HG03520 (cell line): ENCODE measurements around the gene C1orf105.

Experiments used
- ATAC-seq: cut with Tn5 transposase; IDR thresholded peaks from one replicate; pipeline ENCODE4 v1.9.1; 2021; ENCODE audit warnings: mild to moderate bottlenecking, moderate library complexity; ENCODE audit not compliant: unreplicated experiment

C1orf105 gene

GRCh38 chr1:172455451-172455850 is 35.0 kb downstream of the C1orf105 start:
- no peak for ATAC-seq

GRCh38 chr1:172456344-172456769 is 35.9 kb downstream of the C1orf105 start:
- no peak for ATAC-seq

- ATAC-seq = no peak
Observed at GRCh38 chr1:172457479-172458130, 37.1 kb downstream of the C1orf105 start.

GRCh38 chr1:172460177-172460576 is 39.7 kb downstream of the C1orf105 start:
- ATAC-seq = no peak

GRCh38 chr1:172460887-172461315 is 40.4 kb downstream of the C1orf105 start:
- ATAC-seq = no peak

GRCh38 chr1:172465617-172466016 is 45.1 kb downstream of the C1orf105 start:
- ATAC-seq = no peak

GRCh38 chr1:172466795-172467407 is 46.4 kb downstream of the C1orf105 start:
- no peak for ATAC-seq

GRCh38 chr1:172467446-172467845 is 47.0 kb downstream of the C1orf105 start:
- no peak for ATAC-seq

- ATAC-seq = no peak
Observed at GRCh38 chr1:172468296-172468695, 47.8 kb downstream of the C1orf105 start.

- no peak for ATAC-seq
Observed at GRCh38 chr1:172469717-172470116, 49.2 kb downstream of the C1orf105 start.

GRCh38 chr1:172470149-172470548 is 49.7 kb downstream of the C1orf105 start:
- ATAC-seq = no peak

GRCh38 chr1:172471666-172472065 is 51.2 kb downstream of the C1orf105 start:
- no peak for ATAC-seq

GRCh38 chr1:172472495-172472894 is 52.0 kb downstream of the C1orf105 start:
- no peak for ATAC-seq

- no peak for ATAC-seq
Observed at GRCh38 chr1:172473302-172473701, 52.8 kb downstream of the C1orf105 start.

GRCh38 chr1:172473842-172474241 is 53.4 kb downstream of the C1orf105 start:
- ATAC-seq = no peak

GRCh38 chr1:172476218-172476811 is 55.8 kb downstream of the C1orf105 start:
- no peak for ATAC-seq

GRCh38 chr1:172477216-172477615 is 56.7 kb downstream of the C1orf105 start:
- ATAC-seq = no peak

GRCh38 chr1:172477741-172478140 is 57.3 kb downstream of the C1orf105 start:
- ATAC-seq = no peak

- ATAC-seq = no peak
Observed at GRCh38 chr1:172478485-172478884, 58.0 kb downstream of the C1orf105 start.

GRCh38 chr1:172480431-172480830 is 59.9 kb downstream of the C1orf105 start:
- no peak for ATAC-seq

- no peak for ATAC-seq
Observed at GRCh38 chr1:172482044-172482443, 61.6 kb downstream of the C1orf105 start.

- ATAC-seq = no peak
Observed at GRCh38 chr1:172483448-172483847, 63.0 kb downstream of the C1orf105 start.
